Measurements from ENCODE around the gene ATP5MC3. TPM values are rescaled to one million over a fixed set of nuclear protein-coding genes. Genes with fewer than 3 reads are reported as not detected.

Gene ATP5MC3
- total RNA-seq, 1 experiment from 2014 or later: 389 TPM

DNA sequence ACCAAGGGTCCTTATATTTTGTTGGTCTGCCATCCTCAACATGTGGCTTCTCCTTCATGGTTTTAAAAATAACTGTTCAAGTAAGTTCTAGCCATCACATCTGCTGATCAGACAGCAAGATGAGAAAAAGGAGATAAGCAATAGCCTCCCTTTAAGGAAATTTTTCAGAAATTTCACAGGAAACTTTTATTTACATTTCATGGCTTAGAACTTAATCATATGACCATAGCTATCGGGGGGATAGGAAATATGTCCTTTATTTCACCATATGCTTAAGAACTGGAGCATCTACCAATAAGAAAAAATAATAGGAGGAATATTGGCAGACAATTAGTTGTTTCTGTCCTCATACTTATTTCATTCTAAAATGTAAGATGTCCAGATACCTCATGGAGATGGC, 29.7 kb downstream of the ATP5MC3 start:
- TF ChIP-seq, protein P1, sequence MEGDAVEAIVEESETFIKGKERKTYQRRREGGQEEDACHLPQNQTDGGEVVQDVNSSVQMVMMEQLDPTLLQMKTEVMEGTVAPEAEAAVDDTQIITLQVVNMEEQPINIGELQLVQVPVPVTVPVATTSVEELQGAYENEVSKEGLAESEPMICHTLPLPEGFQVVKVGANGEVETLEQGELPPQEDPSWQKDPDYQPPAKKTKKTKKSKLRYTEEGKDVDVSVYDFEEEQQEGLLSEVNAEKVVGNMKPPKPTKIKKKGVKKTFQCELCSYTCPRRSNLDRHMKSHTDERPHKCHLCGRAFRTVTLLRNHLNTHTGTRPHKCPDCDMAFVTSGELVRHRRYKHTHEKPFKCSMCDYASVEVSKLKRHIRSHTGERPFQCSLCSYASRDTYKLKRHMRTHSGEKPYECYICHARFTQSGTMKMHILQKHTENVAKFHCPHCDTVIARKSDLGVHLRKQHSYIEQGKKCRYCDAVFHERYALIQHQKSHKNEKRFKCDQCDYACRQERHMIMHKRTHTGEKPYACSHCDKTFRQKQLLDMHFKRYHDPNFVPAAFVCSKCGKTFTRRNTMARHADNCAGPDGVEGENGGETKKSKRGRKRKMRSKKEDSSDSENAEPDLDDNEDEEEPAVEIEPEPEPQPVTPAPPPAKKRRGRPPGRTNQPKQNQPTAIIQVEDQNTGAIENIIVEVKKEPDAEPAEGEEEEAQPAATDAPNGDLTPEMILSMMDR (conservative IDR thresholded peaks at IDR 0.05; ENCODE audit: low read depth, low read length): no peak
- no peak for TF ChIP-seq EZH2 (IDR thresholded peaks at IDR 0.05; ENCODE audit: borderline replicate concordance, low read depth, low read length, poor library complexity, severe bottlenecking)
- POLR2A ChIA-PET (ENCODE audit: low non-redundant PET): no interaction called here

DNA sequence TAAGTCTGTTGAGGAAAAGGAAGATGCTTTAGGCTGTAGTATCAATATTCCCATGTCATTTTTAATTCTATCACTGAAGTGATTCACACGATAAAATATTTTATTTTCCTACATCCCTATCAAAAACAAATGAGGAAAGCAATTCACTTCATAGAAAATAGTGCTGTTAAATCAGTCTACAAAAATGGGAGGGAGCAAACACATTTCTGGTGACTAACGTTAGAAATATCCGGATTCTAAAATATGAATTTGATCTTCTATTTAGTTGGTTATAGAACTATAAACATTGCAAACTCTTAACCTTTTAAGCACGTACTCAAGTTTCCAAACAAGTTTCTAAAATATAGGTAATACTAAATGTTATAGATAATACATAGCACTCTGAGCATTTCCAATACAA, 34.3 kb downstream of the ATP5MC3 start:
- ChIA-PET CTCF (no interaction called here), POLR2A (ENCODE audit: low non-redundant PET) (no interaction called here)
- TF ChIP-seq, protein P1 (conservative IDR thresholded peaks at IDR 0.05; ENCODE audit: low read depth, low read length): no peak
- no peak for TF ChIP-seq EZH2 (IDR thresholded peaks at IDR 0.05; ENCODE audit: borderline replicate concordance, low read depth, low read length, poor library complexity, severe bottlenecking)
- Histone ChIP-seq H3K27me3 (replicated peaks; ENCODE audit: insufficient read depth, low read depth, low read length, poor library complexity) (no peaks in the 10 kb centered on the region), H3K4me1 (ENCODE audit: insufficient read depth, low read length, poor library complexity, severe bottlenecking) (no peaks in the 10 kb centered on the region), H3K36me3 (ENCODE audit: insufficient read depth, low read length, poor library complexity, severe bottlenecking) (no peaks in the 10 kb centered on the region), H3K9me3 (ENCODE audit: low read depth, low read length, poor library complexity, severe bottlenecking) (no peaks in the 10 kb centered on the region), H3K27ac (ENCODE audit: low read depth, low read length, poor library complexity, severe bottlenecking) (no peak overlapping the region), H3K4me3 (ENCODE audit: low read depth, low read length, poor library complexity, severe bottlenecking) (no peak overlapping the region)
- intact Hi-C loops (cut with micrococcal nuclease; ENCODE audit: unreplicated experiment): no loop called here
- no TSS peak for BruUV-seq (replicated peaks)
- DNase-seq (ENCODE audit: low spot score): no peak

More for the DNA sequence above, 29.7 kb downstream of the ATP5MC3 start:
- DNase-seq (ENCODE audit: low spot score): no peak
- peaks cover 3% of the 10 kb centered on the region for H3K4me1 ChIP-seq (ENCODE audit: insufficient read depth, low read length, poor library complexity, severe bottlenecking)
- no TSS peak for BruUV-seq (replicated peaks)
- intact Hi-C loops (cut with micrococcal nuclease; ENCODE audit: unreplicated experiment): no loop called here
- no peaks in the 10 kb centered on the region for H3K9me3 ChIP-seq (ENCODE audit: low read depth, low read length, poor library complexity, severe bottlenecking)
- no peak overlapping the region for H3K4me3 ChIP-seq (ENCODE audit: low read depth, low read length, poor library complexity, severe bottlenecking)
- CTCF ChIA-PET: no interaction called here
- H3K27me3 ChIP-seq (replicated peaks; ENCODE audit: insufficient read depth, low read depth, low read length, poor library complexity): no peaks in the 10 kb centered on the region
- H3K27ac ChIP-seq (ENCODE audit: low read depth, low read length, poor library complexity, severe bottlenecking): no peak overlapping the region
- H3K36me3 ChIP-seq (ENCODE audit: insufficient read depth, low read length, poor library complexity, severe bottlenecking): no peaks in the 10 kb centered on the region

DNA sequence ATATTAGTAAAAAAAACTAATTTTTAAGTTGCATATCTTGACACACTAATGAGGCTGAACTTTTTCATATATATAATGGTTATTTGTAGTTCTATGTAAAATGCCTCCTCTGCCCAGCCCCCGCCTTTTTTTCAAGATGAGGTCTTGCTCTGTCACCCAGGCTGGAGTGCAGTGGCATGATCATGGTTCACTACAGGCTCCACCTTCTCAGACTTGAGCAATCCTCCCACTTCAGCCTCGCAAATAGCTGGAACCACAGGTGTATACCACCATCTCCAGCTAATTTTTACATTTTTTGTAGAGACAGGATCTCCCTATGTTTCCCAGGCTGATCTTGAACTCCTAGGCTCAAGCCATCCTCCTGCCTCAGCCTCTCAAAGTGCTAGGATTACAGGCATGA, 37.8 kb downstream of the ATP5MC3 start:
- Histone ChIP-seq H3K4me3 (ENCODE audit: low read depth, low read length, poor library complexity, severe bottlenecking) (no peak overlapping the region), H3K36me3 (ENCODE audit: insufficient read depth, low read length, poor library complexity, severe bottlenecking) (no peaks in the 10 kb centered on the region), H3K27me3 (replicated peaks; ENCODE audit: insufficient read depth, low read depth, low read length, poor library complexity) (no peaks in the 10 kb centered on the region), H3K4me1 (ENCODE audit: insufficient read depth, low read length, poor library complexity, severe bottlenecking) (no peaks in the 10 kb centered on the region), H3K27ac (ENCODE audit: low read depth, low read length, poor library complexity, severe bottlenecking) (no peak overlapping the region), H3K9me3 (ENCODE audit: low read depth, low read length, poor library complexity, severe bottlenecking) (no peaks in the 10 kb centered on the region)
- BruUV-seq (replicated peaks): no TSS peak
- ChIA-PET POLR2A (ENCODE audit: low non-redundant PET) (no interaction called here), CTCF (no interaction called here)
- TF ChIP-seq, protein P1 (conservative IDR thresholded peaks at IDR 0.05; ENCODE audit: low read depth, low read length): no peak
- TF ChIP-seq EZH2 (IDR thresholded peaks at IDR 0.05; ENCODE audit: borderline replicate concordance, low read depth, low read length, poor library complexity, severe bottlenecking): no peak
- intact Hi-C loops (cut with micrococcal nuclease; ENCODE audit: unreplicated experiment): no loop called here
- DNase-seq (ENCODE audit: low spot score): no peak

Measured in A673 (cell line).